ENCODE data around the gene EYA4.

The EYA4 gene

DNA sequence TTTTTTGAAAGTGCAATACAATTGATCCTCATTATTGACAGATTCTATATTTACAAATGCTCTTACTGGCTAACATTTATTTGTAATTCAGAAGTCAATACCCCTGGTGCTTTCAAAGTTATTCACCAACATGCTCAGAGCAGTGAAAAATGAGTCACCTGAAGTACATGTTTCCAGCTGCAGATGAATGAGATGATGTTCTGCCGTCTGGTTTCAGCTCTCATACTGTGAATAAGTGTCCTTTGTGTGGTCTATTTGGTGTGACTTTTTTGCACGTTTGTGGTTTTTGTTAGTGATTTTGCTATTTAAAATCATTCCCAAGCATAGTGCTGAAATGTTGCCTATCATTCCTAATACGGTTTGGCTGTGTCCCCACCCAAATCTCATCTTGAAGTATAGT, 22.3 kb upstream of the EYA4 start:
- no peak overlapping the region for H3K27ac Mint-ChIP-seq

DNA sequence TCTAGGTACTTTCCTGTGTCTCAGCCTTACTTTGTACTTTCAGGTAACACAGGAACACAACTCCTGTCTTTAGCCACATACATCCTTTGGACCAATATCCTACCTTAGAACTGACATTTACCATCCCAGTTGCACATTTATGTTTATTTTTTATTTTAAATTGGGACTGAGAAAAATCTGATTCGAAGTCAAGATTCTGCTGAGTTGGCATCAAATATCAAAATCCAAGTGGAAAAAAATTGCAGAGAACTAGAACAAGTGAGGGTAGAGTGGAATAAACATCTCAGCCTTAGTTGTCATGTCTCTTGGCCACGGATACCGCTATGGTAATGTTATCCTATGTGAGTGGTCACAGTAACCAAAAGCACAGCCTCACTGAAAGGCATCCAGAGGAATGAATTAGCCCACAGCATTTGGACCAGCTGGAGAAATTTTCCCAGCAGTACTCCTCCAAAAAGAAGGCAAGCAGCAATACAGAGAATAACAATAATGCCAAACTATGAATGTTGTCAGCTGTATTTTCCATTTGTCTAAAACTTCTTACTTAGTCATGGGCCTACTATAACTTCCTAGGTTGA, 17.6 kb upstream of the EYA4 start:
- Mint-ChIP-seq H3K4me1 (peaks cover 30% of the 10 kb centered on the region), H3K9me3 (peaks cover 3% of the 10 kb centered on the region), H3K36me3 (ENCODE audit: low read depth) (no peaks in the 10 kb centered on the region), H3K27ac (no peak overlapping the region), H3K4me3 (no peak overlapping the region), H3K27me3 (ENCODE audit: low read depth, poor library complexity) (no peaks in the 10 kb centered on the region)
- TF ChIP-seq, protein P1, sequence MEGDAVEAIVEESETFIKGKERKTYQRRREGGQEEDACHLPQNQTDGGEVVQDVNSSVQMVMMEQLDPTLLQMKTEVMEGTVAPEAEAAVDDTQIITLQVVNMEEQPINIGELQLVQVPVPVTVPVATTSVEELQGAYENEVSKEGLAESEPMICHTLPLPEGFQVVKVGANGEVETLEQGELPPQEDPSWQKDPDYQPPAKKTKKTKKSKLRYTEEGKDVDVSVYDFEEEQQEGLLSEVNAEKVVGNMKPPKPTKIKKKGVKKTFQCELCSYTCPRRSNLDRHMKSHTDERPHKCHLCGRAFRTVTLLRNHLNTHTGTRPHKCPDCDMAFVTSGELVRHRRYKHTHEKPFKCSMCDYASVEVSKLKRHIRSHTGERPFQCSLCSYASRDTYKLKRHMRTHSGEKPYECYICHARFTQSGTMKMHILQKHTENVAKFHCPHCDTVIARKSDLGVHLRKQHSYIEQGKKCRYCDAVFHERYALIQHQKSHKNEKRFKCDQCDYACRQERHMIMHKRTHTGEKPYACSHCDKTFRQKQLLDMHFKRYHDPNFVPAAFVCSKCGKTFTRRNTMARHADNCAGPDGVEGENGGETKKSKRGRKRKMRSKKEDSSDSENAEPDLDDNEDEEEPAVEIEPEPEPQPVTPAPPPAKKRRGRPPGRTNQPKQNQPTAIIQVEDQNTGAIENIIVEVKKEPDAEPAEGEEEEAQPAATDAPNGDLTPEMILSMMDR (IDR thresholded peaks at IDR 0.05) = no peak
- no peak for DNase-seq

More for the DNA sequence above, 22.3 kb upstream of the EYA4 start:
- TF ChIP-seq, protein P1 (IDR thresholded peaks at IDR 0.05) = no peak
- DNase-seq = no peak
- Mint-ChIP-seq H3K4me1 (no peaks in the 10 kb centered on the region), H3K4me3 (no peak overlapping the region), H3K27me3 (ENCODE audit: low read depth, poor library complexity) (no peaks in the 10 kb centered on the region), H3K36me3 (ENCODE audit: low read depth) (no peaks in the 10 kb centered on the region), H3K9me3 (peaks cover 3% of the 10 kb centered on the region)

DNA sequence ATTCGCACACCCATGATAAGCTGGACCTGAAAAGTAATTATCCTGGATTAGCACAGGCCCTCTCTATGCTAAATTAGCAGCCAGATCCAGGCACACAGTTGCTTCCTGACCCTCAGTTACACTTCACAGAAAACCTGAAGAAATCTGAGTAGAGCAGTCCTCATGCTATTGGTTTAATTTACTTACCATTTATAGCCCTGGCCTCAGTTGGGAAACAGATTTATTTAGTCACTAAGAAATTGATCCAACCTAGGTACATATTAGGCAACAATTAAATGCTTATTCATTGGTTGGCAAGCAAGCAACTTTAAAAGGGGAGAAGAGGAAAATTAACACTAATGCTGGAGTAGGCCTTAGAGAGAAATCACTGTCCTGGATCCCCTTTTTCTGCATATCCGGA, 15.6 kb upstream of the EYA4 start:
- TF ChIP-seq, protein P1 (IDR thresholded peaks at IDR 0.05) = no peak
- Mint-ChIP-seq H3K36me3 (ENCODE audit: low read depth) (no peaks in the 10 kb centered on the region), H3K4me1 (peaks cover 30% of the 10 kb centered on the region), H3K4me3 (no peak overlapping the region), H3K9me3 (no peaks in the 10 kb centered on the region), H3K27ac (peak overlapping the region; percentile 80), H3K27me3 (ENCODE audit: low read depth, poor library complexity) (no peaks in the 10 kb centered on the region)
- no peak for DNase-seq

DNA sequence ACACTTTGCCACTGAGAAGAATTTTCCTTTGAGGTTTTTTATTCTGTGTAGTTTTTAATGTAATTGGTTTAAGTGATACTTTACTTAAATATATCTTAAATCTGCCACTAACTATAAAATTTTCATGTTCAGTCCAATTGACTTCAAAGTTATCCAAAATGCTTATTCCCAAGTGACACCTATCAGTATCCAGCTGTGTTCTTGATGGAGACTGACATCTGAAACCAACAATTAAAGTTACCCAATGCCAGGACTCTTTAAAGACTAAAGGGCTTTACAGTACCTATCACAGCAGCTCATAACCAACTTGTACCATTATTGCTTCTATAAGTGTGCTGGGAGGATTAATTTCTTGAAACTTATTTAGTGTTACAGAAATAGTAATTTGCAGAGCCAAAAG, 13.8 kb upstream of the EYA4 start:
- Mint-ChIP-seq H3K4me3 (no peak overlapping the region), H3K27ac (no peak overlapping the region), H3K36me3 (ENCODE audit: low read depth) (no peaks in the 10 kb centered on the region), H3K4me1 (peaks cover 30% of the 10 kb centered on the region), H3K27me3 (ENCODE audit: low read depth, poor library complexity) (no peaks in the 10 kb centered on the region), H3K9me3 (peaks cover 5% of the 10 kb centered on the region)
- TF ChIP-seq, protein P1 (IDR thresholded peaks at IDR 0.05) = no peak
- no peak for DNase-seq

DNA sequence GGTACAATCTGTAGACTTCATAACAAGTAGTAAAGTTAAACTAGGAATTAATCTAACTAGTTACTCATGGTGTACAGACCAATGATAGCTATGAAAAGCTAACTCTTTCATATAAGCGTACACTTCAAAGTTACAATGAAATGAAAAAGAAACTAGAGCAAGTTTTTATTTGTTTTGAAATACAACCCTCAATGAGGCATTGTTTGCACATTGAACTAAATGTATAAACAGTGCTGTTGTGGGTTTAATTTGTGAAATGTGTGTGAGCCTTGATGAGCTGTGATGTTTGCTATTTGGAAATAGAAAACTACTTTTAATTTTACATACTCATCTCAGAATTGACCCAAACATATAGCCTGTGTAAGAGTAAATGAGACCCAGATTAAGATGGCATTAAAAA, 11.1 kb upstream of the EYA4 start:
- H3K36me3 Mint-ChIP-seq (ENCODE audit: low read depth) = no peaks in the 10 kb centered on the region
- no peak for DNase-seq
- no peak overlapping the region for H3K4me3 Mint-ChIP-seq
- TF ChIP-seq, protein P1 (IDR thresholded peaks at IDR 0.05) = no peak
- H3K27ac Mint-ChIP-seq = no peak overlapping the region
- peaks cover 4% of the 10 kb centered on the region for H3K27me3 Mint-ChIP-seq (ENCODE audit: low read depth, poor library complexity)
- H3K4me1 Mint-ChIP-seq = peaks cover 25% of the 10 kb centered on the region
- peaks cover 17% of the 10 kb centered on the region for H3K9me3 Mint-ChIP-seq

DNA sequence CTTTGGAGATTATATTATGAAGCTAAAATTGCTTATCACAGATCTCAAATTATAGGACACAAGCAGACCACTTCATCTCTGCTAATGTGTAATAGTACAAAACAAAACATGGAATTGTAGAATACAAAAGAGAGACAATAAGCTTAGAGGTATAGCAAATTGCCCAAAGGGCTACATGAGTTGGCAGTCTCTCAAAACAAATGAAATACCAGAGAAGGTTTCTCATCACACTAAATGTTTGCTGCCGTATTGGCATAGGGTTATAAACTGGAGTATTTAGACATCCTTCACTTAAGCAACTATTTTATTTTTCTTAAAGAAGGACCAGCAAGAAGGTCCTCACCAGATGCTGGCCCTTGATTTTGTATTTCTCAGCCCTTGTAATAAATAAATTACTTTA, 5.9 kb upstream of the EYA4 start:
- H3K27ac Mint-ChIP-seq = no peak overlapping the region
- peaks cover 19% of the 10 kb centered on the region for H3K9me3 Mint-ChIP-seq

More for the DNA sequence above, 5.9 kb upstream of the EYA4 start:
- TF ChIP-seq, protein P1 (IDR thresholded peaks at IDR 0.05) = no peak
- Mint-ChIP-seq H3K4me3 (no peak overlapping the region), H3K4me1 (peaks cover 8% of the 10 kb centered on the region), H3K27me3 (ENCODE audit: low read depth, poor library complexity) (peaks cover 16% of the 10 kb centered on the region), H3K36me3 (ENCODE audit: low read depth) (no peaks in the 10 kb centered on the region)
- DNase-seq = no peak

All from nephron progenitor cell (in vitro differentiated cells).